Jurkat, Clone E6-1 (cell line): Measurements from ENCODE around the gene COL18A1.
"Not testable (repeated sequence)": the region's sequence is repeated elsewhere in the genome, so short reads cannot be mapped to it uniquely, and the experiment has no call there.

Experiments used
- DNase-seq: peaks from one replicate; pipeline ENCODE4 v3.0.0-alpha.2; 2011; ENCODE audit warnings: low read depth, low spot score
- H3K4me3 ChIP-seq: 2 replicates; pipeline ENCODE4 v1.5.1; 2011; ENCODE audit warnings: mild to moderate bottlenecking, low read length, control low read depth, moderate library complexity

COL18A1 gene

DNA sequence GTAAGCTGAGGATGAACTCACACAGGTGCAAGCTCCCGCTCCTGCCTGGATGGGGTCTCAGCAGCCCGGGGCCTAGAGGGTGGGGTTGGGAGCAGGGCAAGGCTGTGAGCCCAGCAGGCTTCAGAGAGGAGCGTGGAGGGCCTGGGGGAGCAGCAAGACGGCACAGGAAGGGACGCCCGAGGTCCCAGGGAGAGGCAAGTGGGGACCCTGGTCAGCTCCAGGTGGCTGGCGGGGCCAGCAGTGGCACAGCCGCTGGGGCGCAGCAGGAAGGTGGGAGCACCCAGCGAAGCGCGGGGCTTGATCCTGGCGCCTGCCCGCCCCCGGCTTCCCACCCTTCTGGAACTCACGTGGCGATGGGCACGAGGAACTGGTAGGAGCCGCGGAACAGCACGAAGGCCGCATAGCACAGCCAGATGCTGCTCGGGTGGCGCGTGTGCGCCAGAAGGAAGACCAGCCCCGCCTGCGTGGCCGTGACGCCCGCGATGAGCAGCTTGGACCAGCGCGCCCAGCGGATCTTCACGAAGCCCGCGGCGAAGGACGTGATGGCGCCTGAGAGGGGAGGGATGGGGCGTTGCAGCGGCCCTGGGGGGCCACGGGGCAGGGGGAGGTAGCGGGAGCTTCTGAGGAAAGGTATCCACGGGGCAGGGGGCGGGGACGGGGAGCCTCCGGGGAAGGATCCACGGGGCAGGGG is 125.6 kb downstream of the COL18A1 start:
- no peak for DNase-seq
- no peak overlapping the region for H3K4me3 ChIP-seq

DNA sequence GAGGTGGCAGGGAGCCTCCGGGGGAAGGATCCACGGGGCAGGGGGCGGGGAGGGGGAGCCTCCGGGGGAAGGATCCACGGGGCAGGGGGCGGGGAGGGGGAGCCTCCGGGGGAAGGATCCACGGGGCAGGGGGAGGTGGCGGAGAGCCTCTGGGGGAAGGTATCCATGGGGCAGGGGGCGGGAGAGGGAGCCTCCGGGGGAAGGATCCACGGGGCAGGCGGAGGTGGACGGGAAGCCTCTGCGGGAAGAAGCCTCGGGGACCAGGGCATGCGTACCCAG is 126.1 kb downstream of the COL18A1 start:
- not testable (repeated sequence) for H3K4me3 ChIP-seq, DNase-seq

DNA sequence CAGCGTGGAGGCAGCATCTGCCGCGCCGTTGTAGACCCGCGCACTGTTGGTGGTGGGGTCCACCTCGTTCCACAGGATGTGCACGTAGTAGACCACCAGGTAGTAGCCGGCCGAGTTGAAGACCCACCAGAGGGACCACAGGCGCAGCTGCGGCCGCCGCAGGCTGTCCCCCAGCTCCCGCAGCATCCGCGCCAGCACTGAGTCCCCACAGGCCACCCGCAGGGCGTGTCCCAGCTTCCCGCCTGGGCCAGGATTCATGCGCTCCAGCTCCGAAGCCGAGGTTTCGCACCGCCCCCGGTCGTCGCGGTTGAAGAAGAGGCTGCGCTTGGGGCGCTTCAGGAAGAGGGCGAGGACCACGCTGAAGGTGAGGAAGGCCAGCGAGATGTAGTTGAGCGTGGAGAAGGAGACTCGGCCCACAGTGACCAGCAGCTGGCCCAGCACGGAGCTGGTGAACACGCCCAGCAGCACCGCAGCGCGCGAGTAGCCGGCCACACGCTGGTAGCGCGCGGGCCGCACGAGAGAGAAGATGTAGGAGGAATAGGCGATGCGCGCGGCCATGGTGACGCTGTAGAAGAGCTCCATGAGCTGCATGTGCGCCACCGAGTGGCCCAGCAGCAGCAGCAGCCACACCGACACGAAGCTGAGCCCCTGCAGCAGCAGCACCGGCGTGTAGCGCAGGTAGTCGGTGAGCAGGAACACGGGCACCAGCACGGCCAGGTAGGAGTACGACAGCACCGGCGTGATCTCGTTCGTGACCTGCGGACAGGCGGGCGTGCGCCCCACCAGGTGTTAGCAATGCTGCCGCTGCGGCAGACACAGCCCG is 126.6 kb downstream of the COL18A1 start:
- DNase-seq = no peak
- H3K4me3 ChIP-seq = no peak overlapping the region

DNA sequence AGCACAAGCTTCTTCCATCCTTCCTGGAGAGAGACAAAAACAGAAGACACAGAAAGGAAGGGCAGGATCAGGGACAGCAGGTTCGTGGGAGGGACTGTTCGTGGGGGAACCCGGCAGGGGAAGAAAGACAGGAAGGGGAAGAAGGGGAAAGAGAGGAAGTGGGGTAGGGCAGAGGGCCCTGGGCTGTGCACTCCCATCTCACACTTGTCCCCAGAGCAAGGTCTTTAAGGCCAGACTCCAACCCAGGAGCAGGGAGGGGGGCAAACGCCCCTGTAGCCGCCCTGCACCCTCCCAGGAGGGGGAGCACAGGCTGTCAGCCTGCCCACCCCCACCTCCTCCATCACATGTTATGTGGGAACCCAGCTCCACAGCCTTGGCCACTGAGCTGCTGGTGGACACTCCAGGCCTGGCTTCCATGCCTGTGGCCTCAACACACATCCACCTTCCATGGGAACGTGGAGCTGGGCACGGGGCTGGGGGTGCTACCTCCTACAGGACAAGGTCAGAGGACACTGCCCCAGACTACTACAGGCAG is 127.9 kb downstream of the COL18A1 start:
- DNase-seq = no peak
- H3K4me3 ChIP-seq = no peak overlapping the region

DNA sequence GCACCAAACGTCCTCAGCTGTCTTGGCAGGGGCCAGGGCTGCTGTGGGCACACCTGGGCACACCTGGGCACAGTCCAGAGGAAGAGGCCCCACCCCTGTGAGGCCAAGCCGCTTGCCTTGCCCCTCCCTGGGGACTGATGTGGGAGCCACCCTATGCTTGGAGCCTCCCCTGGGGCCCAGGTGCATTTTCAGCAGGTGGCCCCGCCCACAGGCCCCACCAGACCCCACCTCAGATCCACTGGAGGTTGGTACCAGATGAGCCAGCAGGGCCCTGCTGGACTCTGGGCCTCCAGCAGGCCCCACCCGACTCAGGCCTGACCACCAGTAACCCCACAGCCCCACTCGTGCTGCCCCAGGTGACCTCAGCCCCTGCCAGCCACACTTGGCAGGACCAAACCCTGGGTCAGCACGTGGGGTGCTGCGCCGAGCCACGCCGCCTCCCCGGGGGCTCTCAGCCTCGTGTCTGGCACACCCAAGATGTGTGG is 128.4 kb downstream of the COL18A1 start:
- H3K4me3 ChIP-seq = no peak overlapping the region
- DNase-seq = no peak

DNA sequence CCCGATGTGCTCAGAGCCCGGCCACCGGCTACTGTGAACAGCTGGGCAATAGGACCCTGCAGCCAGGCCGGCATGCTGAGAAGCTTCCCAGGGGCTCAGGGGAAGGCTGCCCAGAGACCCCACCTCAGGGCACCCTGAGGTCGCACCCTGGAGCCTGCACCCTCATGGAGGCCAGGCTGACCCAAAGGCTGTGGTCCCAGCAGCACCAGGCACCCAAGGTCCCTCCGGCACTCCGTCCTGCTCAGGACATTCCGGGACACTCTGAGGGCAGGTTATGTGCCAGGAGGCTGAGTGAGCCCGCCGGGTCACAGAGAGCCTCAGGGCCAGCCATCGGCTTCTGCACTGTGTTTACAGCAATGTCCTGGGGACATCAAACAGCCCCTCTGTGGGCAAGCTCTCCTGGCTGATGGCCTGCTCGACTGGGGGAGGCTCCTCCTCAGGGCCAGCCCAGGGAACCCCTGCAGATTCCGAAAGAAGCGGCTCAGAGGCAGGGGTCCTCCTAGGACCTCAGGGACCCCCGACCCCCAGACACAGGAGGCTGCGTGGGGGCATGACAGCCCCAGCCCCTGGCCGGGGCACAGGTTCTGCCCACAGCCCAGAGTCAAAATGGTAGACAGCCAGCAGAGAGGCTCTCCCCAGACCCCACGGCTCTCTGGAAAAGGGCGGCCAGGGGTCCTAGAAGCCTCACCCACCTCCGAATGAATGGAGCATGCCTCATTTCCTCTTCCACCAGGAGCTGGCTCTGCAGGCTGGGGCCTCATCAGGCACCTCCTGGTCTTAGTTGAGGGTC is 129.1 kb downstream of the COL18A1 start:
- no peak for DNase-seq
- H3K4me3 ChIP-seq = no peak overlapping the region

DNA sequence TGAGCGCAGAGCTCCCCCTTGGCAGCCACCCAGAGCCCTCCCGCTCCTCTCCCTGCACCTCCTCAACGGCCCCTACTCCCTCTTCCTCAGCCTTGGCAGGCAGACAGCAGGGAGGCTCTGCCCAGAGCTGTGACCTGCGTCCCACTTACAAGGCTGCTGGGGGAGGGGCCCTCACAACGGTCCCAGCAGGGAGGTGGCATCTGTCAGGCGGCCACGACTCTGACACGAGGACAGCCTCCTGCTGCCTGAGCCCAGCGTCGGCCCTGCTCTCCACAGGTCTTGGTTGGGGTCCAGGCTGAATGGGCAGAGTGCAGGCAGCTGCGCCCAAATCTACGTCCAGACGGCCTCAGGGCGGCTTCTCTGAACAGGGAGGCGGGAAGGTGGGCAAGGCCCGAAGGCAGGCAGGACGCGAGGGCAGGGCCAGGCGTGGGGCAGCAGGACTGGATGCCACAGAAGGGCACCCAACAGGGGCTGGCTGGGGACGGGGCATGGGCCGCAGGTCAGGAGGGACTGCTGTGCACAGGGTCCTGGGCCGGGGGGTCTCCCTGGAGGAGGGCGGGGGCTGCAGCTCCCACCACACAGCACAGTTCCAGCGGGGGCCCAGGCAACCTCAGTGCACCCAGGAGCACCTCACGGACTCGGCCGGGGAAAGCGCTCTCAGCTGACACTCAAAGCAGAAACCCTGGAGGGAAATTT is 129.8 kb downstream of the COL18A1 start:
- H3K4me3 ChIP-seq = no peak overlapping the region
- DNase-seq = no peak

DNA sequence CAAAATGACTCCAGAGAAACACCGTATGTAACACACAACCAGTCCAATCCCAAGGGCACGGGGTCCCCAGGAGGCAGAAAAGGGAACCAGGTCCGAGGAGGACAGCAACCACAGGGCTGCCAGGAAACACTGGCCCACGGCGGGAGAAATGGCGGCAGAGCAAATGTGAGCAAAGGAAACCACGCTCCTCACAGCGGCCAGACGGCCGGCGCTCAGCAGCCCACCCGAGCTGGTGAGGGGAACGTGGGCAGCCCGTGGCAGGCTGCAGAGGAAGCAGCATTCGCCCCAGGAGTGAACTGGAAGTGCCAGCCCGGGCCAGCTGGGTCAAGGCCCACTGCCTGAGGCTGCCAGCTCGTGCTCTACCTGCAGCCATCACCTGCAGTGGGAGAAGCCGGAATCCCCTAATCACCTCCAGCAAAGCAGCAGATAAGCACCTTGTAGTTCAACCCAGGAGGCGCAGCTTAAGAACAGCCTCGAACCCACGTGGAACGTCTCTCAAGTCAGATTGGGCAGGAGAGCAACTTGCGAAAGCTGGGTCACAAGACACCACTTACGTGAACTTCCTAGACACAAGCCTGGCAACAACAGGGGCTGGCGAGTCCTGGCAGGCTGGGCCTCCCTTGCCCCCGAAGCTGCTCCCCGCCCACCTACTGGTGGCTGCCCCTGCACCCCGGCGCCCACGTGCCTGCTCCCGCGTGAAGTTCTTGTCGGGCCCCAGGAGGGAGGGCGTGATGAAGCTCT is 130.5 kb downstream of the COL18A1 start:
- DNase-seq = no peak
- H3K4me3 ChIP-seq = no peak overlapping the region

DNA sequence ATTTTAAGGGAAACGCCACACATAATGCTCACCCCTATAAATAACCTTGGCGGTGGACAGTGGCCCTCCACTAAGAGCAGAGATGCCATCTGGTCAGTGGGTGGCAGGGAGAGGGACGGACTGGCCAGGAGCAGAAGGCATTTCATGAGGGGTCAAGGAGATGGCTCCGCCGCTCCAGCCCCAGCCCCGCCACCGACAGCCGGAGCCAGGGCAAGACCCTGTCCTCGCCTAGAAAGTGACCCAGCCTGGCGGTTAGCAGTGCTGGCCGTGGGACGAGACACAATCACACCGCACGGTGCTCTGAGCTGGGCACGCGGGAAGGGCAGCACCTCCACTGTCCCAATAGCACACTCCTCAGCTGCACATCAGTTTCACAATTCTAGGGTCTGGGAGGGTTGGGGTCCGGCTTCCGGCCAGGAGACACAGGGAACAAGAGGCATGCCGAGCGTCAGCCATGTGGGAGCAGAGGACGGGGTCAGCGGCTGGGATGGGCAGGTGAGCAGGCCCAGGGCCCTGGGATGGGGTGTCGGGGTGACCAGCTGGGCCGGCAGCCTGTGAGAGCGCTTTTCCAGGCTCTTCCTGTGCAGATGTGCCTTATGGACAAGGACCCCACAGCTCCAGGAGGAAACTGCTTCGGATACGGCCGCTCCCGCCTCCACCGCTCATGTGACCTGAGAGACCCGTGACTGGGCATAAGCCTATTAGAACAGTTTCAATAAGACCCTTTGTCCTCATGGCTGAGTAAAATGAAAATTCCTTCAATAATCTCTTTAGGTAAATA is 131.5 kb downstream of the COL18A1 start:
- DNase-seq = no peak
- no peak overlapping the region for H3K4me3 ChIP-seq

DNA sequence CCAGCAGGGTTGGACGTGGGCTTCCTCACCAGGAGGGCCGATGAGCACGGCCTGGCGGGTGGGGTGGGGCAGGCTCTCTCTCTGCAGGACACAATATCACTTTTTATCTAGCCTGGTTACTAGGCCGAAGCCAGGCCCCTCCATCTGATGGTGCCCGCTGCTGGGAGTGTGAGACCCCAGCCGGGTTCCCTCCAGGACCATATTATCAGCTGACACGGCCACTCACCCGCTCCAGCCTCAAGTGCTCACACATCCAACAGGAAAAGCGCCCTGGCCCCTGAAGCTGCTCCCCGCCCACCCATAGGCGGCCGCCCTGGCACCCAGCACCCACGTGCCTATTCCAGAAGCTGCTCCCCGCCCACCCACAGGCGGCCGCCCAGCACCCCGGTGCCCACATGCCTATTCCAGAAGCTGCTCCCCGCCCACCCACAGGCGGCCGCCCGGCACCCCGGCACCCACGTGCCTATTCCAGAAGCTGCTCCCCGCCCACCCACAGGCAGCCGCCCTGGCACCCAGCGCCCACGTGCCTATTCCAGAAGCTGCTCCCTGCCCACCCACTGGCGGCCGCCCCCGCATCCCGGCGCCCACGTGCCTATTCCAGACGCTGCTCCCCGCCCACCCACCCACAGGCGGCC is 132.3 kb downstream of the COL18A1 start:
- H3K4me3 ChIP-seq = no peak overlapping the region
- no peak for DNase-seq

DNA sequence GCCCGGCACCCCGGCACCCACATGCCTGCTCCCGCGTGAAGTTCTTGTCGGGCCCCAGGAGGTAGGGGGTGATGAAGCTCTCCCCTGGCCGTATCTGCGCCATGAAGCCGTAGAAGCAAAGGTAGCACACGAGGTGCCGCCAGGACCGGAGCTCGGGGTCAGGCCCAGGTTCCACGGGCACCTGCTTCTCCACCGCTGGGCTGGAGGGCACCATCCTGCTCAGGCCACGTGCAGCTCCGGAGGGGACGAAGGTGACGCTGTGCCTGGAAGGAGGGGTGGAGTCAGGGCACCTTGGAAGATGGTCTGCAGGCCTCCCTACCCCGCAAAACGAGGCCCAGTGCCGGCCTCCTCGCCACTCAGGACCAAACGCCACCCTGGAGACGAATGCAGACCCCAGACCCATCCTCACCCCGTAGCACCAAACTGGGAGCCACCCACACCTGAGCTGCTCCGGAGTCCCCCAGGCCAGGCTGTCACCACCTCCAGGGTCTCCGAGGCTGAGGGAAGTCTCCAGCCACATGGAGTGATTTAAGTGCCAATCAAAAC is 132.9 kb downstream of the COL18A1 start:
- H3K4me3 ChIP-seq = no peak overlapping the region
- no peak for DNase-seq

DNA sequence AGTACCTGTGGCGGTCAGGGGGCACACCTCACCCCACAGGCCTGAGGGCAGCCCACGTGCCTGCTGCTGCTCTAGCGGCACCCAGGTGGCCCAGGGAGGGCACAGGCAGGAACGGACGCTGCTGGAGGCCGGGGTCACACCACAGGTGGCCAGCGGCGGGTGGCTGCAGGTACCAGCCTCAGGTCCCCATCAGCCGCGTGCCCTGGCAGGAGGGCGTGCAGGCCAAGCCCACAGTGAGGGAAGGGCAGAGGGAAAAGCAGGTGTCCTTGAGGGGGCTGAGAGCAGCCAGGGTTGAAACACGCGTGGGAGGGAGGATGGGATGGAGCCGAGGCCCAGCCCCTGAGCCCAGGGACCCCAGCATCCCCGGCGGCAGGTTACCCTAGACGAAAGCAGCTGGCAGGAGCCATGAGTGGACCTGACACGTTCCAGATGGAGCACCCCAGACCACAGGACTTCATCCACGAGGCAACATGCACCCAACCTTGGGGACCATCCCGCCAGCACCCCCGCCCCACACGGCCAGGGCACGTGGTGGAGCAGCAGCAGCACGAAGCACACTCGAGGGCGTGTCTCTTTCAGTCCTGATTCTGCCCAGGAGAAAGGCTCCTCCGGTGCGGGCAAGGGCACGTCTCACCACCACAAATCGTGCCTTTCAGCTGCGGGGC is 133.5 kb downstream of the COL18A1 start:
- no peak for DNase-seq
- no peak overlapping the region for H3K4me3 ChIP-seq

DNA sequence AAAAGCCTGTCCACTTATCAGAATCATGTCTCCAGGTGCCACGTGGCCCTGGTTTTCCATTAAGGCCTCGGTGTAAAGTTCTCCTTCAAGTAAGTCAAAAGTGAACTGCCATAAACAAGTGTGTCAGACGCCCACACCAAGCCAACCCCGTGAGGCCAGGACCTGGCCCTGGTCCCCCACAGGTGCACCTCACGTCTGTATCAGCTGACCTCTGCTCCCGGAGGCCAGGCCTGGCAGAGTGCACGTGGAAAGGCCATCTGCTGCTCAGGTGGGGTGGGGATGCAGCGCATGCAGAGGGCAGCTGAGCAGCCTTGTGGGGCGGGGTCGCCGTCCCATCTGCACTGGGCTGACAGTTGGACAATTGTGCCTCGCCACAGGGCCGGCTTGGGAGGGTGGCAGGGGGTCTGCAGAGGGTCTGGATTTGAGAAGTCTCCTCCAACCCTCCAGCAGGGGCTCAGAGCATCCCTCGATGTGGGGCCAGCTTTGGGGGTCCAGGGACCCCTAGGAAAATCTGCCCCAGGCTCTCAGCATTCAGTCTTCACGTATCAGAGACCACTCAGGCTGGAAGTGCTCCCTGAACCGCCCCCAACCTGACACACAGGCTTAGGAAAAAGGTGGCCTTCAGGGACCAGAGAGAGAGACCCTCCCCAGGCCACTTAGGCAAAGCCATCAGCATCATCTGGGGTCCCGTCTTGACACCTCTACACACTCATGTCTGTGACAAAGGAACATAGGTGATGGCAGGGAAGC is 134.3 kb downstream of the COL18A1 start:
- DNase-seq = no peak

DNA sequence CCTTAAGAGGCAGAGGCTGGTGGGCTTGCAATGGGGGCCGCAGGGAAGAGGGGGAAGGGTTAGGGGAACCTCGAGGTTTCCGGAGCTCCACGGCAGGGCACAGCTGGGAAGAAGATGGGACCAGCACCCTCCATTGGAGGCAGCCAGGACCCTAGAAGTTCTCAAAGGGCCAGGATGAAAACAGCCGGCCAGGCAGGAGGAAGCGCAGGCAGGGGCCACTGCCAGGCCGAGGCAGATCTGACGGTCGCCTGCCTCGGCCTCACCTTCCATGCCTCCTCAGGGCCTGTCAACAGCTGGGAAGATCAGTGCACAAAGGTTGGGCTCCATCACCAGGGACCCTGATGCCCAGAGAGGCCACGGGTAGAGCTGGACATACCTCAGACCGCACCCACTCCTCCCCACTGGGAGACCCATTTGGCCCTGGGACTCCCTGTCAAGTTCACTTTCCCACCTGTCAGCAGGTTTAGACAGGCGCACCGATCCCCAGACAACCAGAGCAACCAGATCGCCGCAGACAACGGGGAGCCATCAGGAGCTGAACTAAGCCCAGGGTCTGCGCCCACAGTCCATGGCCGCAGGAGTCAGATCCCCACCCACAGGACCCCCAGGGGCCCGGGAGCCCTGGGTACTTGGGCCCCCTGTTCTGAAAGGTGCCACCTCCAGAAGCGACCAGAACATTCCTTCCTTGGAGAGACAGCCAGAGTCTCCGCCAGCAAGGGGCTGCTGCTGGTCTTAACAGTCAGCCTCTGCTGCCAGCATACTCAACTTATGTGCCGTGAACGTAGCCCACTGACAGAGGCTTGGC is 135.0 kb downstream of the COL18A1 start:
- no peak for DNase-seq

More for the DNA sequence above, 134.3 kb downstream of the COL18A1 start:
- no peak overlapping the region for H3K4me3 ChIP-seq

DNA sequence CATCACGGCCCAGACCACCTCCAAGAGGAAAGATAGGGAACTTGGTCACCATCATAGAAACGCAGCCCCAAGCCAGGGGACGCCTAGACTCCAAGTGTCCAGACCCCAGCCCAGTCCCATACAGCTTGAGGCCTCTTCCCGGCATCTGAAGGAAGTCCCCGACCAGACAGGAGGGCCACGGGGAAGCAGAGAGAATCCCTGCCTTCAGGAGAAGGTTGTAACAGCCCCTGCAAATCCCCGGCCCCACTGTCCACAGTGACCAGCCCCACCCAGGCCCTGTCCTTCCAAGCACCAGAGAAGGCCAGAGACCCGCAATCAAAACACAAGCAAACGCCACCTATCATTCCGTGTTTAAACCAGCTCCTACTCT is 135.6 kb downstream of the COL18A1 start:
- peak overlapping the region; percentile 89 for H3K4me3 ChIP-seq
- DNase-seq = no peak

More for the DNA sequence above, 135.0 kb downstream of the COL18A1 start:
- H3K4me3 ChIP-seq = no peak overlapping the region
